Stimulated activated CD8-positive, alpha-beta memory T cell treated with anti-CD3 and anti-CD28 coated beads, Interleukin-2, amount 100 ng/mL, for 48 hours (primary cell): ENCODE data around the gene SNRNP27.
"Not testable (repeated sequence)": the region's sequence is repeated elsewhere in the genome, so short reads cannot be mapped to it uniquely, and the experiment has no call there.

Experiments used
- DNase-seq, 2 donors: peaks; one replicate each; pipeline ENCODE4 v3.0.0-alpha.2; 2020; ENCODE audit warnings: low read depth in 2 of 2

The SNRNP27 gene

DNA sequence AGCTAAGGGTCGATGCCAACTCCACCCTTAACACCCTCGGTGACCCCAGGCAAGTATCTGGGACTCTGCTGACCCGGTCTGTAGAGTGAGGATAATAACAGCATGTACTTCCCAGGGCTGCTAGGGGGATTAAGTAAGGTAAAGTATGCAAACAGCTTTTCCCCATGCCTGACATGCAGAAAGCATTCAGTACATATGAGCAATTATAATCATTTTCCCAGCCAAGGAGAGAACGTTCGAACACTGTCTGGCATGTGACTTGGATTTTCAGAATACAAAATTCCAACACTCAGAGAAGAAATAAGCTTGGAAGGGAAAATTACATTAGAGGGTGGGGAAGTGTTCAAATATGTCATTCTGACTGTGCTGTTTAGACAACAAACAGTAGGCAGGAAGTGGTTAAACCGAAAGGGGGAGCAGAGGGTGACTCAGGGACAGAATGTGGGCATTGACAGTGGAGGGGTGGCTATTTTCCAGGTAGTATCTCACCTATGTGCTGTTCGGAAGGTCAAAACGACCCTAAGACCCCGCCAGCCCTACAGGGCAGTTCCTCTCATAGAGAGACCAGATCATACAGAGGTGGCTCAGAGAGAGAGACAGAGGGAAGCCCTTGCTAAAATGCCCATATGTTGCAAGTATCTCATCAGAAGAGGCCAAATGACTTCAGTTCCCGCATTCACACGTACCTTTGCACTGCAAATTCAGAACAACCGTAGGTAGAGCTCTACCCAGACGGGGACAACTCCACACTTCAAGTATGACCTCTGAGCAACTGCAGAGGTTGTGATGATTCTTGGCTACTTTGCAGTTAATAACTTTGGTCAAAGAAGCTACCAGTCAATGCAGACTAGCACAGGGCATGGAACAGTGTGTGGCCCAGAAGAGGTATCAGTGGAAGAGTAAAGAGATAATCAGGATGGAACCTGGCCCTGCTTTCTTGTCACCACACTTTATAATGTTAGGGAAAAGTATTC, 52.9 kb downstream of the SNRNP27 start:
- peak; percentile 14 to 23 for DNase-seq

DNA sequence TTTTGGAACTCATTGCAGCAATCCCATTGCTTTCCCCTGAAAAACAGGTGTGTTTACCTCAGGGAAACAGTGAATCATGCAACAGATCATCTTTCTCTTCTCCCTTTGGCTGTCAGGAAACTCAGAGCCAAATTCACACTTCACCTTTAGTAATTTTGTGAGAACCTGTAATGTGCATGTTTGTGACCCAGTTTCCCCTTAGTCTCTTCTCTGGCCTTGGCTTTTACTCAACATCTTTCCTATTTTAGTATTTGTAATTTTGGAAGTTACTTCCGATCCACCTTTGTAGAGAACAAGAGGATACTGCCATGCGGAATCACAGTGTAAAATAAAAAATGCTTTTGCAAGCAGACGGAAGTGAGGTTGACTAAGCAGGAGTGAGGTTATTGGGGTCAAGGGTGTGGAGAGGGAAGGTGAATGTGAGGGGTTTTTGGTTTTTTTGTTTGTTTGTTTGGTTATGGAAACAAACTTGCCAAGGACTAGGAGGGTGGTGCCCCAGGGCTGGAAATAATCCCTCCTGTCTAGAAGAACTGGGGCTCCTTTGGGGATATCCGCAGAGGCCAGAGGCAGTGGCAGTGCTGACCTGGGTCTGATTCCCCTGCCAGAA, 53.7 kb downstream of the SNRNP27 start:
- no peak for DNase-seq

DNA sequence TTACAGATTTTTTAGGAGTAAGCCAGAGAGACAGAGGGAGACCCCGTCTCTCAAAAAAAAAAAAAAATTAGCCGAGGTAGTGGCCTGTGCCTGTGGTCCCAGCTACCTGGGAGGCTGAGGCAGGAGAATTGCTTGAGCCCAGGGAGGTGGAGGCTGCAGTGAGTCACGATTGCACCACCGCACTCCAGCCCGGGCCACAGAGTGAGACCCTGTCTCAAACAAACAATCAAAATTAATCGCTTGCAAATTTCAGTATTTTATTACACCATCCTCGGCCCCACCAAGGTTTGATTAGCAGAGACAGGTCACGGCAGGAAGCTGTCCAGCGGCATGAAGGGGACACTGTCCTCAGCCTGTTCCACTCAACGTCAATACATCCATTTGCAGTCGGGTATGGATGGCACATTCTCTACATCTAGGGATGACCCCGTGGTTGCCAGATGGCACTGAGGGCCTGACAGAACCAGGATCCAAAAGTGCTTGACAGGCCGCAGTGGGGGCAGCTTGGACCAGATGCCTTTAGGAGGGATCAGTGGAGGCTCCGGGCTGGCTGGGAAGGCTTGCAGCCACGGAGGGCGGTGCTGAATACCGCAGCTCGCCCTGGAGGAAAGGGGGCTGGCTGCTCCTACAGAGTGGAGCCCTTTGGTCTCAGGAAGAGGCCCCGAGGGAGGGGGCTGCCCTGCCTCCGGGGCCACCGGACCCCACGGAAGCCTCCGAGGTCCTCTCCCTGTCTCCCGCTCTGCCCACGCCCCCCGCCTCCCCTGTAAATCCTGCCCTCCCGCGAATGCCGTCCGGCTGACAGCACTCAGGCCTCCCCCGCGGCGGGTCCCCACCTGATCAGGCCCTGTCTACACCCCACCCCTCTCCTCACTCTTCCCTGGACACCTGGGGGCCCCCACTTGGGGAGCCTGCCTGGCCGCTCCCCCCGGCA, 54.5 kb downstream of the SNRNP27 start:
- DNase-seq: no peak

- no peak for DNase-seq
These were observed 55.3 kb downstream of the SNRNP27 start for GRCh38 chr2:69948963-69949645.

DNA sequence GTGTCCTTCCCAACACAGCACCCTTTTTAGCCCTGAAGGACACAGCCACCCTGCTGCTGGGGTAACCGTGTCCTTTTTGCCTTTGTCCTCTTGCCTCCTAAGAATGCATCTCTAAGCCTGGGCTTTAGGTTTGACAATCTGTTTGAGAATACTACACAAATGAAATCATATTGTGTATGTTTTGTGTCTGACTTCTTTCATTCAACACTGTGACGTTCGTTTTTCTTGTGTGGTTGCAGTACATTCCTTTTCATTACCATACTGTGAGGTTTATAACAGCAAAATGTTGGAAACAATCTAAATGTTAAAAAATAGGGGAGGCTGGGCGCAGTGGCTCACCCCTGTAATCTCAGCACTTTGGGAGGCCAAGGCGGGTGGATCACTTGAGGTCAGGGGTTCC, 56.5 kb downstream of the SNRNP27 start:
- DNase-seq: no peak

GRCh38 chr2:69950671-69951070, 56.9 kb downstream of the SNRNP27 start:
- not testable (repeated sequence) for DNase-seq

GRCh38 chr2:69952336-69953115, 58.8 kb downstream of the SNRNP27 start:
- DNase-seq: no peak

- no peak for DNase-seq
These were observed 60.3 kb downstream of the SNRNP27 start for GRCh38 chr2:69954084-69954483.
